Measurements from ENCODE around the gene NOTCH1. TPM values are rescaled to one million over a fixed set of nuclear protein-coding genes. Genes with fewer than 3 reads are reported as not detected.

The NOTCH1 gene
- total and polyA plus RNA-seq, 2 experiments from 2014 or later = 7.1 to 20.9 TPM

DNA sequence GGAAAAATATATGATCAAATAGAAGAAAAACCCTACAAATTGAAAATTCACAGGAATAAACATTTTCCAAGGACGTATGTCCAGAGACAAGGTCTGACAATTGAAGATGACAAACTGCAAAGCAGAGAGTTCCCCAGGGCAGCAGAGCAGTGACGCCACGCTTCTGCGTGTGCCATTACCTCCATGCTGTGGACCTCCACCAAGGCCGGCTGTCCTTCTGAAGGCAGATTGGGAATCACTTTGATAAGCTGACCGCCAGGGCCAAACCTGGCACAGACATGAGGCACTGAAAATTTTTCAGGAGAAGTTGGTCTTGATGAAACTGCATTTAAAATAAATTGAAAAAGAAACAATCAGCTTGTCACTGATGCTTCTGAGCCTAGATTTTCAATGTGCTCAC, 81.6 kb downstream of the NOTCH1 start:
- H3K9me3 ChIP-seq (ENCODE audit: low read depth) = no peaks in the 10 kb centered on the region
- no peaks in the 10 kb centered on the region for H3K27me3 ChIP-seq
- no peak overlapping the region for H3K4me3 ChIP-seq
- H3K4me1 ChIP-seq (ENCODE audit: low read depth) = no peaks in the 10 kb centered on the region
- DNase-seq (ENCODE audit: low read depth in 1 of 2, low spot score in 1 of 2) = no peak
- TF ChIP-seq, protein P1, sequence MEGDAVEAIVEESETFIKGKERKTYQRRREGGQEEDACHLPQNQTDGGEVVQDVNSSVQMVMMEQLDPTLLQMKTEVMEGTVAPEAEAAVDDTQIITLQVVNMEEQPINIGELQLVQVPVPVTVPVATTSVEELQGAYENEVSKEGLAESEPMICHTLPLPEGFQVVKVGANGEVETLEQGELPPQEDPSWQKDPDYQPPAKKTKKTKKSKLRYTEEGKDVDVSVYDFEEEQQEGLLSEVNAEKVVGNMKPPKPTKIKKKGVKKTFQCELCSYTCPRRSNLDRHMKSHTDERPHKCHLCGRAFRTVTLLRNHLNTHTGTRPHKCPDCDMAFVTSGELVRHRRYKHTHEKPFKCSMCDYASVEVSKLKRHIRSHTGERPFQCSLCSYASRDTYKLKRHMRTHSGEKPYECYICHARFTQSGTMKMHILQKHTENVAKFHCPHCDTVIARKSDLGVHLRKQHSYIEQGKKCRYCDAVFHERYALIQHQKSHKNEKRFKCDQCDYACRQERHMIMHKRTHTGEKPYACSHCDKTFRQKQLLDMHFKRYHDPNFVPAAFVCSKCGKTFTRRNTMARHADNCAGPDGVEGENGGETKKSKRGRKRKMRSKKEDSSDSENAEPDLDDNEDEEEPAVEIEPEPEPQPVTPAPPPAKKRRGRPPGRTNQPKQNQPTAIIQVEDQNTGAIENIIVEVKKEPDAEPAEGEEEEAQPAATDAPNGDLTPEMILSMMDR (IDR thresholded peaks at IDR 0.05; ENCODE audit: low read depth, low read length) = no peak
- H3K36me3 ChIP-seq = peaks cover 83% of the 10 kb centered on the region
- H3K27ac ChIP-seq = no peak overlapping the region

DNA sequence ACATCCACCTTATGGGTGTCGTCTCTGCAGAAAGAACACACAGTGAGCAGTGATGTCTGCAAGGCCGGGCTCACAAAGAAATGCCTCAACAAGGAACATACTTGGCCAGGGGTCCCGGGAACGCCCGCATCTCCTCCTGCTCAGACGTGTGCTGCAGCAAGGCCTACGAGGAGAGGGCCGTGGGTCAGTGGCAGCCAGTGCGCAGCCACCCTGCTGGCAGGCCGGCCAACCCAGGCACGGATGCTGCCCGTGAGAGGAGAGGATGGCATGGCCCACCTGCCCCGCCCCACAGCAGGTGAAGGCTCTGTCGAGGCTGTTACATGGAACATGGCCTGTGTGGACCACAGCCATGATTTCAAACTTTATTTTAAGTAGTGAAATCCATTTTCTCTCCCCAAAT, 82.3 kb downstream of the NOTCH1 start:
- Histone ChIP-seq H3K36me3 (peaks cover 85% of the 10 kb centered on the region), H3K4me1 (ENCODE audit: low read depth) (no peaks in the 10 kb centered on the region), H3K27ac (no peak overlapping the region), H3K9me3 (ENCODE audit: low read depth) (no peaks in the 10 kb centered on the region), H3K27me3 (no peaks in the 10 kb centered on the region), H3K4me3 (no peak overlapping the region)
- TF ChIP-seq, protein P1 (IDR thresholded peaks at IDR 0.05; ENCODE audit: low read depth, low read length) = no peak
- no peak for DNase-seq (ENCODE audit: low read depth in 1 of 2, low spot score in 1 of 2)

DNA sequence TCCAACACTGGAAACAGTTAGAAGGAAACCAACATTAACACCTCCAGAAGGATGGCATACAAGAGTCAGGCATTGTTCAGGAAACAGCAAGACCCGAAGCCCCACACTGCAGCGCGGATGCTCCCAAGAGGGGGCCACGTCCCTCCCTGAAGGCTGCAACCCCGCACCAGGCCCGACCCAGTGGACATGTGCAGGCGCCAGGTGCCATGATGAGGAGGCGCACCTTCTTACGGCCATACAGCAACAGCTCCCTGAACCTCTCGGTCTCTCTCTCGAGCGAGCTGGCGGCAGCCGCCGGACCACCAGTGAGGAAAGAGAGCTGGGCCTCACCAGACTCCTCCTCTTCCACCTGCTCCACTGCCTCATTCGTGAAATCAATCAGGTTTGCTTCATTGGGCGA, 83.2 kb downstream of the NOTCH1 start:
- no peaks in the 10 kb centered on the region for H3K27me3 ChIP-seq
- H3K4me1 ChIP-seq (ENCODE audit: low read depth) = no peaks in the 10 kb centered on the region
- H3K9me3 ChIP-seq (ENCODE audit: low read depth) = no peaks in the 10 kb centered on the region
- TF ChIP-seq, protein P1 (IDR thresholded peaks at IDR 0.05; ENCODE audit: low read depth, low read length) = no peak
- H3K27ac ChIP-seq = no peak overlapping the region
- H3K36me3 ChIP-seq = peaks cover 77% of the 10 kb centered on the region
- H3K4me3 ChIP-seq = no peak overlapping the region
- no peak for DNase-seq (ENCODE audit: low read depth in 1 of 2, low spot score in 1 of 2)

DNA sequence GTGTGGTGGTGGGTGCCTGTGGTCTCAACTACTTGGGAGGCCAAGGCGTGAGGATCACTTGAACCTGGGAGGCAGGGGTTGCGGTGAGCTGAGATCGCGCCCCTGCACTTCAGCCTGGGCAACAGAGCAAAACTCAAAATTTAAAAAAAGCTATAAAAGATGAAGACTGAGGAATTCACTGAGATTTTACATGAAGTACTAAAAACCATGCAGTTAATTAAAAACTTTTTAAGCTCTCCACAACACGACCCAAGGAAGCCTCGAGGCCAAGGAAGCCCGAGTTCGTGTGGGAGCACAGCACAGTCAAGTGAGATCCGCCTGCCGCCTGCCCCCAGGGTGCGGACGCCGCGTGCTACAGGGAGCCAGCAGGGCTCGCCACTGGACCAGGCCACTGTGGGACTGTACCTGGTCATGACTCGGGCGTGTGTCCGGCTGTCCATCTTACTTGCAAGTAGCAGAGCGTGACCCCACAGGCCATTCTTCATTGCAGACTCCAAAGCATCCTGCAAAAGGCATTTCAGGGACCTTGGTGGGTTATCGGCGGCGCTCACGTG, 85.0 kb downstream of the NOTCH1 start:
- Histone ChIP-seq H3K36me3 (peaks cover 75% of the 10 kb centered on the region), H3K9me3 (ENCODE audit: low read depth) (no peaks in the 10 kb centered on the region), H3K4me1 (ENCODE audit: low read depth) (no peaks in the 10 kb centered on the region), H3K4me3 (no peak overlapping the region), H3K27ac (no peak overlapping the region), H3K27me3 (no peaks in the 10 kb centered on the region)
- DNase-seq (ENCODE audit: low read depth in 1 of 2, low spot score in 1 of 2) = no peak
- TF ChIP-seq, protein P1 (IDR thresholded peaks at IDR 0.05; ENCODE audit: low read depth, low read length) = no peak

DNA sequence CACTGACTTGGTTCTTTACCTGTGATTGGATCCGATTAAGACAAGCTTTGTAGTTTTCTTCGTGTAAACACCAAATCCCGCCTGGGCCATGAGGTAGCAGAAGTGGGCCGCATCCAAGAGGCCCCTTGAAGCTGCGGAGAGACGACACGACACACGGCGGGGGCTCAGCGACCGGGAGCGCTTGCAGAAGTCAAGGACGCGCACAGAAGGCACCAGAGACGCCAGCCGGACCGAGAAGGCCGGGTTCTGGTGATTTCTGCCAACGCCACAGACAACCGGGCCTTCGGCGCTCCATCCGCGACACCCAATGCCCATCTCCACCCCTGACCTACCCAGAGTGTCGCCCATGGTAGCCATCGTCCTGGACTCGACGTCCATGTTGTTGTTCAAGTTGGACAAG, 86.4 kb downstream of the NOTCH1 start:
- H3K36me3 ChIP-seq = peaks cover 75% of the 10 kb centered on the region

More for the DNA sequence above, 86.4 kb downstream of the NOTCH1 start:
- Histone ChIP-seq H3K9me3 (ENCODE audit: low read depth) (no peaks in the 10 kb centered on the region), H3K27ac (no peak overlapping the region), H3K4me1 (ENCODE audit: low read depth) (no peaks in the 10 kb centered on the region), H3K4me3 (no peak overlapping the region), H3K27me3 (no peaks in the 10 kb centered on the region)
- no peak for DNase-seq (ENCODE audit: low read depth in 1 of 2, low spot score in 1 of 2)
- TF ChIP-seq, protein P1 (IDR thresholded peaks at IDR 0.05; ENCODE audit: low read depth, low read length) = no peak
